ENCODE measurements around the gene MT1H. TPM values are rescaled to one million over a fixed set of nuclear protein-coding genes. Genes with fewer than 3 reads are reported as not detected.
"Not testable (repeated sequence)": the region's sequence is repeated elsewhere in the genome, so short reads cannot be mapped to it uniquely, and the experiment has no call there.

MT1H gene
- total RNA-seq, 1 experiment from 2014 or later, result not detected

GRCh38 chr16:56672761-56673536 lies 3.3 kb downstream of the MT1H start:
- no peak overlapping the region for H3K27ac ChIP-seq

GRCh38 chr16:56673921-56674320 lies 4.3 kb downstream of the MT1H start:
- no peak for DNase-seq

More at GRCh38 chr16:56672761-56673536, 3.3 kb downstream of the MT1H start:
- Histone ChIP-seq H3K27me3 (ENCODE audit: insufficient read depth, low read depth) (peaks cover 10% of the 10 kb centered on the region), H3K79me2 (ENCODE audit: low read depth) (no peaks in the 10 kb centered on the region), H3K4me2 (no peak overlapping the region), H4K20me1 (ENCODE audit: insufficient read depth) (no peaks in the 10 kb centered on the region), H2AFZ (no peak overlapping the region), H3F3A (ENCODE audit: insufficient read depth, low read depth) (no peaks in the 10 kb centered on the region), H3K4me1 (replicated peaks; ENCODE audit: insufficient read depth) (no peaks in the 10 kb centered on the region; the same call in 1 of the 2 replicates), H3K9me2 (ENCODE audit: insufficient read depth) (no peaks in the 10 kb centered on the region), H3K9me3 (ENCODE audit: insufficient read depth, low read depth) (no peaks in the 10 kb centered on the region), H3K36me3 (ENCODE audit: low read depth) (no peaks in the 10 kb centered on the region), H3K4me3 (no peak overlapping the region)
- intact Hi-C loops (cut with micrococcal nuclease; ENCODE audit: unreplicated experiment), result no loop called here
- BruUV-seq (replicated peaks), result no TSS peak
- ChIA-PET POLR2A (ENCODE audit: unreplicated experiment) (no interaction called here), CTCF (no interaction called here)
- TF ChIP-seq EZH2 (IDR thresholded peaks at IDR 0.05; ENCODE audit: low read depth) (no peak), CTCF (conservative IDR thresholded peaks at IDR 0.05) (no peak)
- DNase-seq, result no peak

GRCh38 chr16:56674570-56674969 lies 5.0 kb downstream of the MT1H start:
- BruUV-seq (replicated peaks); H3K4me3 ChIP-seq; H3K4me2 ChIP-seq; POLR2A ChIA-PET (ENCODE audit: unreplicated experiment); H3K36me3 ChIP-seq (ENCODE audit: low read depth); H3K9me3 ChIP-seq (ENCODE audit: insufficient read depth, low read depth); H3K27ac ChIP-seq; intact Hi-C loops (cut with micrococcal nuclease; ENCODE audit: unreplicated experiment); H4K20me1 ChIP-seq (ENCODE audit: insufficient read depth); DNase-seq; H3K9me2 ChIP-seq (ENCODE audit: insufficient read depth); H3K4me1 ChIP-seq (replicated peaks; ENCODE audit: insufficient read depth); CTCF ChIA-PET; H3K79me2 ChIP-seq (ENCODE audit: low read depth); H2AFZ ChIP-seq; H3K27me3 ChIP-seq (ENCODE audit: insufficient read depth, low read depth): not testable (repeated sequence)
- H3F3A ChIP-seq (ENCODE audit: insufficient read depth, low read depth), result peaks cover 11% of the 10 kb centered on the region; the same call in 1 of the 2 replicates

More at GRCh38 chr16:56673921-56674320, 4.3 kb downstream of the MT1H start:
- intact Hi-C loops (cut with micrococcal nuclease; ENCODE audit: unreplicated experiment), result no loop called here
- H3F3A ChIP-seq (ENCODE audit: insufficient read depth, low read depth), result 0 out of 2 replicates have a peak, but pooled peaks cover 5% of the 10 kb centered on the region
- peaks cover 4% of the 10 kb centered on the region; the same call in 1 of the 2 replicates for H3K27me3 ChIP-seq (ENCODE audit: insufficient read depth, low read depth)
- H3K4me1 ChIP-seq (replicated peaks; ENCODE audit: insufficient read depth), result no peaks in the 10 kb centered on the region; the same call in 1 of the 2 replicates
- no peak overlapping the region for H3K27ac ChIP-seq
- ChIA-PET CTCF (no interaction called here), POLR2A (ENCODE audit: unreplicated experiment) (interaction anchor here (0.6 kb wide), 1 partner anchor 346 kb away, joined by 6 read pairs; no protein-coding TSS in a partner anchor)
- H3K9me3 ChIP-seq (ENCODE audit: insufficient read depth, low read depth), result no peaks in the 10 kb centered on the region
- H4K20me1 ChIP-seq (ENCODE audit: insufficient read depth), result no peaks in the 10 kb centered on the region
- no peak overlapping the region for H2AFZ ChIP-seq
- no peaks in the 10 kb centered on the region for H3K36me3 ChIP-seq (ENCODE audit: low read depth)
- no peak overlapping the region for H3K4me2 ChIP-seq
- BruUV-seq (replicated peaks), result no TSS peak
- H3K4me3 ChIP-seq, result no peak overlapping the region
- peak; percentile 34 for TF ChIP-seq CTCF (conservative IDR thresholded peaks at IDR 0.05)
- no peak for TF ChIP-seq EZH2 (IDR thresholded peaks at IDR 0.05; ENCODE audit: low read depth)
- no peaks in the 10 kb centered on the region for H3K9me2 ChIP-seq (ENCODE audit: insufficient read depth)
- no peaks in the 10 kb centered on the region for H3K79me2 ChIP-seq (ENCODE audit: low read depth)

All from PC-9 (cell line).